NCI-H1417 treated with DMSO at 0.1 percent for 48 hours (cell line): Measurements from ENCODE around the gene CNTNAP2.

Experiments used
- DNase-seq: peaks from one replicate; lab custom pipeline; 2025; lab: John Stamatoyannopoulos, UW

CNTNAP2 gene

GRCh38 chr7:146291900-146292299, 175.3 kb downstream of the CNTNAP2 start:
- no peak for DNase-seq

- no peak for DNase-seq
These were observed 179.4 kb downstream of the CNTNAP2 start for GRCh38 chr7:146296028-146296427.

- no peak for DNase-seq
These were observed 198.4 kb downstream of the CNTNAP2 start for GRCh38 chr7:146314962-146315361.

GRCh38 chr7:146319629-146320028, 203.0 kb downstream of the CNTNAP2 start:
- no peak for DNase-seq

- no peak for DNase-seq
These were observed 204.7 kb downstream of the CNTNAP2 start for GRCh38 chr7:146321301-146321700.

GRCh38 chr7:146331369-146331768, 214.8 kb downstream of the CNTNAP2 start:
- DNase-seq = no peak

- no peak for DNase-seq
These were observed 228.7 kb downstream of the CNTNAP2 start for GRCh38 chr7:146345251-146345650.

GRCh38 chr7:146346096-146346495, 229.5 kb downstream of the CNTNAP2 start:
- DNase-seq = no peak

- no peak for DNase-seq
These were observed 238.6 kb downstream of the CNTNAP2 start for GRCh38 chr7:146355216-146355615.

GRCh38 chr7:146359176-146359575, 242.6 kb downstream of the CNTNAP2 start:
- DNase-seq = no peak

- DNase-seq = no peak
These were observed 250.3 kb downstream of the CNTNAP2 start for GRCh38 chr7:146366938-146367337.

- DNase-seq = no peak
These were observed 253.6 kb downstream of the CNTNAP2 start for GRCh38 chr7:146370171-146370570.

GRCh38 chr7:146375170-146375569, 258.6 kb downstream of the CNTNAP2 start:
- DNase-seq = no peak

- DNase-seq = no peak
These were observed 261.6 kb downstream of the CNTNAP2 start for GRCh38 chr7:146378196-146378595.

- DNase-seq = no peak
These were observed 270.5 kb downstream of the CNTNAP2 start for GRCh38 chr7:146387140-146387539.

- DNase-seq = no peak
These were observed 272.3 kb downstream of the CNTNAP2 start for GRCh38 chr7:146388928-146389327.

GRCh38 chr7:146393346-146393745, 276.7 kb downstream of the CNTNAP2 start:
- no peak for DNase-seq

GRCh38 chr7:146397141-146397540, 280.5 kb downstream of the CNTNAP2 start:
- DNase-seq = no peak

GRCh38 chr7:146401939-146402338, 285.3 kb downstream of the CNTNAP2 start:
- no peak for DNase-seq

GRCh38 chr7:146405737-146406136, 289.1 kb downstream of the CNTNAP2 start:
- no peak for DNase-seq

GRCh38 chr7:146411975-146412374, 295.4 kb downstream of the CNTNAP2 start:
- DNase-seq = no peak

GRCh38 chr7:146412781-146413180, 296.2 kb downstream of the CNTNAP2 start:
- no peak for DNase-seq

- no peak for DNase-seq
These were observed 297.8 kb downstream of the CNTNAP2 start for GRCh38 chr7:146414373-146414772.

- DNase-seq = no peak
These were observed 298.3 kb downstream of the CNTNAP2 start for GRCh38 chr7:146414937-146415336.

- no peak for DNase-seq
These were observed 300.6 kb downstream of the CNTNAP2 start for GRCh38 chr7:146417176-146417575.
